Esophagus squamous epithelium (tissue), 5 donors: Measurements from ENCODE around the gene FMN2. TPM values are rescaled to one million over a fixed set of nuclear protein-coding genes. Genes with fewer than 3 reads are reported as not detected.

Experiments used
- DNase-seq: peaks from one replicate; lab custom pipeline; 2025; lab: John Stamatoyannopoulos, UW
- H3K27ac ChIP-seq, 4 donors: fragments of 200-600 bp; sonication (generic); one replicate each; pipeline ENCODE4 v1.5.1; 2016 to 2019; ENCODE audit warnings: mild to moderate bottlenecking in 1 of 4
- H3K27me3 ChIP-seq, 4 donors: fragments of 200-600 bp; sonication (generic); 1 replicate in 3 of 4; 2 replicates in 1 of 4; pipeline versions ENCODE4 v1.5.1 to v1.6.0; 2017 to 2021; ENCODE audit warnings: antibody characterized with exemption in 1 of 4
- H3K36me3 ChIP-seq, 3 donors: fragments of 200-600 bp; sonication (generic); one replicate each; pipeline ENCODE4 v1.5.1; 2016 to 2019
- H3K4me1 ChIP-seq, 3 donors: fragments of 200-600 bp; sonication (generic); one replicate each; pipeline ENCODE4 v1.5.1; 2017 to 2019
- H3K4me3 ChIP-seq, 4 donors: fragments of 200-600 bp; sonication (generic); 1 replicate in 3 of 4; 2 replicates in 1 of 4; pipeline ENCODE4 v1.5.1; 2016 to 2019; ENCODE audit warnings: mild to moderate bottlenecking in 2 of 4, moderate library complexity in 1 of 4
- H3K9me3 ChIP-seq, 3 donors: fragments of 200-600 bp; sonication (generic); one replicate each; pipeline ENCODE4 v1.5.1; 2016 to 2019
- CTCF ChIP-seq, 6 experiments: fragments of 450-650 bp in 4 of 6; fragments of 200-600 bp in 2 of 6; sonication (generic) in 2 of 6; IDR thresholded peaks; one replicate each; pipeline ENCODE4 v1.5.1; 2016 to 2019; ENCODE audit warnings: antibody characterized with exemption in 6 of 6, mild to moderate bottlenecking in 4 of 6, moderate library complexity in 4 of 6
- POLR2A ChIP-seq, 4 donors: fragments of 450-650 bp; IDR thresholded peaks; one replicate each; pipeline ENCODE4 v1.6.1; 2017; ENCODE audit warnings: antibody characterized with exemption in 4 of 4, mild to moderate bottlenecking in 4 of 4, moderate library complexity in 3 of 4
- WGBS, 2 donors: methylation state at CpG; one replicate each; pipeline ENCODE4 v1.1.5; 2018; 5-methylcytosine and 5-hydroxymethylcytosine counted together
- intact Hi-C: fragments of 100-400 bp; cut with DNase I; formaldehyde crosslinking; loops from one replicate; pipeline ENCODE4 v1.15.0; 2022
- total RNA-seq, 4 donors: library from RNA; depleted of rRNA; stranded (reverse); fragments of >200 nt; gene quantifications; one replicate each; pipeline ENCODE4 v1.1.0, GENCODE V29; 2016
- donor health status: DM: yes; HTN: yes; CAD: no.

The FMN2 gene
- total RNA-seq, 4 donors from 2014 or later: 0.19 to 0.35 TPM; not detected in 2

DNA sequence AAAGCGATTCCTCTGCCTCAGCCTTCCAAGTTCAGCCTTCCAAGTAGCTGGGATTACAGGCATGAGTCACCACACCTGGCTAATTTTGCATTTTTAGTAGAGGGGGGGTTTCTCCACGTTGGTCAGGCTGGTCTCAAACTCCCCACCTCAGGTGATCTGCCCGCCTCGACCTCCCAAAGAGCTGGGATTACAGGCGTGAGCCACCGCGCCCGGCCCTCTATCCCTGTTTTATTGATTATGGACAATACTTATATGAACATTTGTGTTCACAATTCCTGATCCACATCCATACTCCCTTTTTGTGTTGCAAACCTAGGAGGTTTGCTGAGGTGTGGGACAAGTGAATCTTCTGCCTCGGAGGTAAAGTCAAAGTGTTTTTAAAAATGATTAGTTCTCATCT lies 275.0 kb downstream of the FMN2 start:
- no peaks in the 10 kb centered on the region for H3K27me3 ChIP-seq
- peaks cover 0 to 6% (median 0%) of the 10 kb centered on the region in 3 donors for H3K9me3 ChIP-seq
- intact Hi-C loops: no loop called here
- no peaks in the 10 kb centered on the region for H3K4me1 ChIP-seq
- H3K36me3 ChIP-seq: no peaks in the 10 kb centered on the region
- TF ChIP-seq POLR2A (IDR thresholded peaks at IDR 0.05) (no peak), CTCF (IDR thresholded peaks at IDR 0.05) (no peak)
- H3K27ac ChIP-seq: no peak overlapping the region
- 67 to 86% methylated on average over 9 of the region's 9 CpGs for WGBS, 2 donors
- no peak for DNase-seq
- H3K4me3 ChIP-seq: no peak overlapping the region

DNA sequence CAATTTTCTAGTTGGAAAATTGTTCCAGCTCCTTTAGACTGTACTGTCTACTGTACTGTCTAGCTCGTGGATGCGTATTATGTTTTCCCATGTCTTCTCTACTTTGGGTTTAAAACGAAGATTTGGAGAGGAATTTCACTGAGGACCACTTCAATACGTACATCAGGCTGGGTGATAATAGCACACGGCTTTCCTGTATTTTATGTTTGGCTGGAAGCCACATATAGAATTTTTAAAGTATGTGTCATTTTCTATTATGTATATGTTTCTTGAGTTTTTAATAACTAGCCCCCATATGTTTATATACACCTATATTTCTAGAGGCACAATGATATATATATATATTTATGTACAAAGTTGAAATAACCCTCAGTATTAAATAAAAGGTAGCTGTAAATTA lies 293.9 kb downstream of the FMN2 start:
- Histone ChIP-seq H3K9me3 (peaks cover 0 to 18% (median 8%) of the 10 kb centered on the region in 3 donors), H3K27me3 (no peaks in the 10 kb centered on the region), H3K4me1 (no peaks in the 10 kb centered on the region), H3K27ac (no peak overlapping the region), H3K36me3 (no peaks in the 10 kb centered on the region), H3K4me3 (no peak overlapping the region)
- TF ChIP-seq CTCF (IDR thresholded peaks at IDR 0.05): no peak
- no peak for TF ChIP-seq POLR2A (IDR thresholded peaks at IDR 0.05)
- 49 to 56% methylated on average over 5 of the region's 5 CpGs for WGBS, 2 donors
- no peak for DNase-seq
- intact Hi-C loops: no loop called here

- no peak overlapping the region for H3K4me3 ChIP-seq
- no peaks in the 10 kb centered on the region for H3K4me1 ChIP-seq
- H3K27me3 ChIP-seq: no peaks in the 10 kb centered on the region
- no peak for DNase-seq
- TF ChIP-seq CTCF (IDR thresholded peaks at IDR 0.05): no peak
- TF ChIP-seq POLR2A (IDR thresholded peaks at IDR 0.05): no peak
- peaks cover 0 to 13% (median 7%) of the 10 kb centered on the region in 3 donors for H3K9me3 ChIP-seq
- 67 to 69% methylated on average over 7 of the region's 7 CpGs for WGBS, 2 donors
- H3K27ac ChIP-seq: no peak overlapping the region
- intact Hi-C loops: no loop called here
- H3K36me3 ChIP-seq: no peaks in the 10 kb centered on the region
Measured at GRCh38 chr1:240385985-240386978, 294.6 kb downstream of the FMN2 start.

DNA sequence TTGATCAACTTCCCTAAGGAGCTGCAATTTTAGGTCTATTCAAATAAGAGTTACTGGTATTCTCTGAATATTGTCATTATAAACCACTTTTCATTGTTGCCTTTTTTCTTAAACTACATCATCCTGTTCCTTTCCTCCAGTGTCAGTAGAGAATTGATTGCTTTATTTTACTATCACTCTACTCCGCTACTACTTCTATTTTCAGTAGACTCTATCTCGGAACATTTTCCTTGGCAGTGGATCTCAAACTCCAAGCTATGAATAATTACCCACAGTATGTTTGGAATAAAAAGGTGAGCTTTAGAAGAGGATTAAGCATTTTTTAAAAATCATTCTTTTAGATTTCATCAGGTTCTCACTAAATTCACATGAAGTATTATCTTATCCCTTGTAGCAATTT lies 295.4 kb downstream of the FMN2 start:
- H3K9me3 ChIP-seq: peaks cover 0 to 5% (median 4%) of the 10 kb centered on the region in 3 donors
- no peak for DNase-seq
- no peak overlapping the region for H3K4me3 ChIP-seq
- WGBS, 2 donors: 32 to 54% methylated on average over 2 of the region's 2 CpGs
- TF ChIP-seq CTCF (IDR thresholded peaks at IDR 0.05) (no peak), POLR2A (IDR thresholded peaks at IDR 0.05) (no peak)
- intact Hi-C loops: no loop called here
- no peaks in the 10 kb centered on the region for H3K27me3 ChIP-seq
- H3K36me3 ChIP-seq: no peaks in the 10 kb centered on the region
- H3K27ac ChIP-seq: no peak overlapping the region
- H3K4me1 ChIP-seq: no peaks in the 10 kb centered on the region

DNA sequence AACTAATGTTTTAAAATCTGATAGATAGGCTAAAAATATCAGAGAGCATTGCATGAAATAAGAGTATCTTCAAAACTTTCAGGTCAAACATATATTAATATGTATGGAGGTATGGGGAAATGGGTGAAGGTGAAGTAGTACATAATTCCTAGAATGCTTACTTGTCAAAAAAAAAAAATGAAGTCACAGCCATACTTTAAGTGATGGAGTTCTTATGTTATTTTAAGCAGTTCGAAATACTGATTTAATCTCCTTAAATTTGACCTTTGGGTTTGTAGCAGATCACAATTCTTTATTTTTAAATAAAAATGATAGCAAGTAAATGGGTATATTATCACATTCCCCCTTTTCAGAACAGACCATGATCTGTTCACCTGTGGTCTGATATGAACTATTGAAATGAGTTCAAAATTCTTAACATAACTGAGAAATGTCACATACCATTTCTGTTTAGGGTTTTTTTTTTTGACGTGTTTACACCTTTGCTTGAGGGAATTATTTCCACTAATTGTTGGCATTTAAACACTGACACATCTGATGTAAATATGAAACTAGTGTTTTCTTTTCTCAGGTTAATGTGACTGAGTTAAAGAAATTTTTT lies 300.1 kb downstream of the FMN2 start:
- no peaks in the 10 kb centered on the region for H3K27me3 ChIP-seq
- 52 to 64% methylated on average over 2 of the region's 2 CpGs for WGBS, 2 donors
- H3K9me3 ChIP-seq: no peaks in the 10 kb centered on the region
- no peaks in the 10 kb centered on the region for H3K4me1 ChIP-seq
- TF ChIP-seq CTCF (IDR thresholded peaks at IDR 0.05) (no peak), POLR2A (IDR thresholded peaks at IDR 0.05) (no peak)
- no peak for DNase-seq
- intact Hi-C loops: no loop called here
- no peaks in the 10 kb centered on the region for H3K36me3 ChIP-seq
- no peak overlapping the region for H3K4me3 ChIP-seq
- no peak overlapping the region for H3K27ac ChIP-seq
